Gastroesophageal sphincter (tissue), 4 donors: ENCODE data around the gene ZC3HAV1. TPM values are rescaled to one million over a fixed set of nuclear protein-coding genes. Genes with fewer than 3 reads are reported as not detected.
"Not testable (repeated sequence)": the region's sequence is repeated elsewhere in the genome, so short reads cannot be mapped to it uniquely, and the experiment has no call there.

Experiments used
- ATAC-seq: fragments of 150-250 bp; one replicate; pipeline ENCODE4 v1.9.1; 2016; ENCODE audit warnings: mild to moderate bottlenecking, moderate library complexity
- H3K27ac ChIP-seq, 4 donors: fragments of 200-600 bp; sonication (generic) in 3 of 4; 1 replicate in 3 of 4; 2 replicates in 1 of 4; pipeline ENCODE4 v1.5.1; 2016 to 2019
- H3K27me3 ChIP-seq: fragments of 200-600 bp; sonication (generic); one replicate; pipeline ENCODE4 v1.5.1; 2019
- H3K36me3 ChIP-seq, 2 donors: fragments of 200-600 bp; sonication (generic); one replicate each; pipeline ENCODE4 v1.5.1; 2019; ENCODE audit warnings: control low read depth in 1 of 2
- H3K4me1 ChIP-seq, 3 donors: fragments of 200-600 bp; sonication (generic); 1 replicate in 2 of 3; 2 replicates in 1 of 3; pipeline ENCODE4 v1.5.1; 2016 to 2019; ENCODE audit warnings: control low read depth in 2 of 3
- H3K4me3 ChIP-seq, 2 donors: fragments of 200-600 bp; sonication (generic); one replicate each; pipeline ENCODE4 v1.5.1; 2019; ENCODE audit warnings: mild to moderate bottlenecking in 1 of 2, moderate library complexity in 1 of 2
- H3K9me3 ChIP-seq, 3 donors: fragments of 200-600 bp; sonication (generic); one replicate each; pipeline ENCODE4 v1.5.1; 2017 to 2019; ENCODE audit warnings: control low read depth in 2 of 3
- CTCF ChIP-seq, 4 experiments: fragments of 200-600 bp in 2 of 4; fragments of 450-650 bp in 2 of 4; sonication (generic) in 1 of 4; IDR thresholded peaks; one replicate each; pipeline ENCODE4 v1.5.1; 2017 to 2019; ENCODE audit warnings: antibody characterized with exemption in 4 of 4, mild to moderate bottlenecking in 2 of 4, moderate library complexity in 2 of 4
- EP300 ChIP-seq: sonication (generic); formaldehyde crosslinking; IDR thresholded peaks from one replicate; pipeline ENCODE4 v1.6.1; 2017; ENCODE audit warnings: antibody characterized with exemption, mild to moderate bottlenecking
- POLR2A ChIP-seq, 2 donors: fragments of 450-650 bp; IDR thresholded peaks; one replicate each; pipeline ENCODE4 v1.6.1; 2017; ENCODE audit warnings: antibody characterized with exemption in 2 of 2, mild to moderate bottlenecking in 2 of 2, moderate library complexity in 1 of 2
- POLR2AphosphoS5 ChIP-seq: sonication (generic); formaldehyde crosslinking; IDR thresholded peaks from one replicate; pipeline ENCODE4 v1.6.1; 2017; ENCODE audit warnings: antibody characterized with exemption
- WGBS, 2 donors: methylation state at CpG; one replicate each; pipeline ENCODE4 v1.1.5; 2018; ENCODE audit warnings: low coverage in 1 of 2; 5-methylcytosine and 5-hydroxymethylcytosine counted together
- total RNA-seq, 4 donors: library from RNA; depleted of rRNA; stranded (reverse); fragments of >200 nt; gene quantifications; one replicate each; pipeline ENCODE4 v1.1.0, GENCODE V29; 2016

The ZC3HAV1 gene
- total RNA-seq, 4 donors from 2014 or later = 21.8 to 30.4 (median 27.2) TPM

GRCh38 chr7:139125657-139126056, 16.1 kb upstream of the ZC3HAV1 start:
- Histone ChIP-seq H3K27ac (no peak overlapping the region), H3K36me3 (no peaks in the 10 kb centered on the region), H3K4me1 (no peaks in the 10 kb centered on the region), H3K27me3 (peaks cover 21% of the 10 kb centered on the region), H3K4me3 (no peak overlapping the region), H3K9me3 (no peaks in the 10 kb centered on the region)
- TF ChIP-seq POLR2AphosphoS5 = no peak
- TF ChIP-seq POLR2A (IDR thresholded peaks at IDR 0.05) = no peak
- TF ChIP-seq EP300 = no peak
- no peak for TF ChIP-seq CTCF (IDR thresholded peaks at IDR 0.05)
- no peak for ATAC-seq
- WGBS, 2 donors = 48 to 60% methylated on average over 4 of the region's 7 CpGs

GRCh38 chr7:139124995-139125394, 15.5 kb upstream of the ZC3HAV1 start:
- not testable (repeated sequence) for ATAC-seq, H3K36me3 ChIP-seq, H3K27ac ChIP-seq, H3K9me3 ChIP-seq, H3K4me1 ChIP-seq, H3K4me3 ChIP-seq
- peaks cover 21% of the 10 kb centered on the region for H3K27me3 ChIP-seq
- 57 to 70% methylated on average over 2 to 3 of the region's 3 CpGs for WGBS, 2 donors

GRCh38 chr7:139124084-139124914, 14.8 kb upstream of the ZC3HAV1 start:
- Histone ChIP-seq H3K4me1 (no peaks in the 10 kb centered on the region), H3K4me3 (no peak overlapping the region), H3K36me3 (no peaks in the 10 kb centered on the region), H3K27me3 (peaks cover 22% of the 10 kb centered on the region), H3K27ac (no peak overlapping the region), H3K9me3 (no peaks in the 10 kb centered on the region)
- no peak for ATAC-seq
- 63 to 83% methylated on average over 3 to 4 of the region's 4 CpGs for WGBS, 2 donors
- TF ChIP-seq POLR2A (IDR thresholded peaks at IDR 0.05) (no peak), EP300 (no peak), POLR2AphosphoS5 (no peak), CTCF (IDR thresholded peaks at IDR 0.05) (no peak)

- peaks cover 39% of the 10 kb centered on the region for H3K27me3 ChIP-seq
- no peaks in the 10 kb centered on the region for H3K9me3 ChIP-seq
- TF ChIP-seq EP300 = no peak
- TF ChIP-seq POLR2AphosphoS5 = no peak
- no peak for TF ChIP-seq CTCF (IDR thresholded peaks at IDR 0.05)
- TF ChIP-seq POLR2A (IDR thresholded peaks at IDR 0.05) = no peak
- no peaks in the 10 kb centered on the region for H3K36me3 ChIP-seq
- 85 to 100% methylated on average over 3 to 4 of the region's 4 CpGs for WGBS, 2 donors
- H3K4me1 ChIP-seq = no peaks in the 10 kb centered on the region
- ATAC-seq = no peak
- H3K4me3 ChIP-seq = no peak overlapping the region
- H3K27ac ChIP-seq = no peak overlapping the region
Measured at GRCh38 chr7:139119486-139119849, 9.9 kb upstream of the ZC3HAV1 start.

- no peak for ATAC-seq
- no peak overlapping the region for H3K27ac ChIP-seq
- H3K9me3 ChIP-seq = no peaks in the 10 kb centered on the region
- no peak overlapping the region for H3K4me3 ChIP-seq
- no peaks in the 10 kb centered on the region for H3K36me3 ChIP-seq
- peaks cover 34% of the 10 kb centered on the region for H3K27me3 ChIP-seq
- no peaks in the 10 kb centered on the region for H3K4me1 ChIP-seq
- TF ChIP-seq EP300 (no peak), POLR2AphosphoS5 (no peak), POLR2A (IDR thresholded peaks at IDR 0.05) (no peak), CTCF (IDR thresholded peaks at IDR 0.05) (no peak)
- WGBS, 2 donors = 57 to 81% methylated on average over 3 to 6 of the region's 7 CpGs
Measured at GRCh38 chr7:139118805-139119485, 9.4 kb upstream of the ZC3HAV1 start.
